GM21447 (cell line): Measurements from ENCODE around the gene ZNF524.
"Not testable (repeated sequence)": the region's sequence is repeated elsewhere in the genome, so short reads cannot be mapped to it uniquely, and the experiment has no call there.

Source experiments
- ATAC-seq: cut with Tn5 transposase; IDR thresholded peaks from one replicate; pipeline ENCODE4 v1.9.1; 2021; ENCODE audit not compliant: unreplicated experiment

ZNF524 gene

DNA sequence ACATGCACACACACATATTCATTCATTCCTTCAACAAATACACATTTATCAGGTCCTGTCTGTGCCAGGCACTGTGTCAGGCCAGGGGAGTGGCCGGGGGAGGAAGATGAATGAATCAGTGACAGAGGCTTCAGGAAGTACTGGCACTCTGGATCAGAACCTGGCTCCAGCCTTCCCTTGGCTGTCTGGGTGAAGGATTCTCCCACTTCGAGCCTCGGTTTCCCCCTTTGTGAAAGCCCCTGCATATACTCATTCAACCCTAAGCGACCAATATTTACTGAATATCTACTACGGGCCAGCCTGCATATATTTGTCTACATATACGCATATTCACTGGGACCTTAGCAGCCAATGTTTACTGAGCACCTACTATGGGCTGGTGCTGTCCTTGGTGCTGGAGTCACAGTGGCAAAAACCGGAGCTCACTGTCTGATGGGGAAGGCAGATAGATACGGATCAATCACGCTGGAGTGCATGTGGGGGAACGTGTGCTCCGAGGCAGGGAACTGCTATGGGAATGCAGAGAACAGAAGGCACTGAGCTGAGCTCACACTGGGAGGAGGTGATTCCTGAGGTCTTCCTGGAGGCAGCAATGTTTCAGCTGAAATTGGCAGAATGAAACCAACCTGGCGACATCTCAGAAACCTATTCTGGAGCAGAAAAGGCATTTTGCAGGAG is 18.8 kb upstream of the ZNF524 start:
- no peak for ATAC-seq

- no peak for ATAC-seq
Measured at GRCh38 chr19:55581823-55582223, 18.3 kb upstream of the ZNF524 start.

DNA sequence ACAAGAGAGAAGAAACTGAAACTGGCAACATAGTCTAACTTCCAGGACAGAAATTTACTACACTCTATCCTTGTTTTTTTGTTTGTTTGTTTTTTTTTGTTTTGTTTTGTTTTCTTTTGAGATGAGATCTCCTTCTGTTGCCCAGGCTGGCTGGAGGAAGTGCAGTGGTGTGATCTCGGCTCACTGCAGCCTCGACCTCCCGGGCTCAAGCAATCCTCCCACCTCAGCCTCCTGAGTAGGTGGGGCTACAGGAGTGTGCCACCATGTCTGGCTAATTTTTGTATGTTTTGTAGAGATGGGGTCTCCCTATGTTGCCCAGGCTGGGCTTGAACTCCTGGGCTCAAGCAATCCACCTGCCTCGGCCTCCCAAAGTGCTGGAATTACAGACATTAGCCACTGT is 17.8 kb upstream of the ZNF524 start:
- ATAC-seq: not testable (repeated sequence)

DNA sequence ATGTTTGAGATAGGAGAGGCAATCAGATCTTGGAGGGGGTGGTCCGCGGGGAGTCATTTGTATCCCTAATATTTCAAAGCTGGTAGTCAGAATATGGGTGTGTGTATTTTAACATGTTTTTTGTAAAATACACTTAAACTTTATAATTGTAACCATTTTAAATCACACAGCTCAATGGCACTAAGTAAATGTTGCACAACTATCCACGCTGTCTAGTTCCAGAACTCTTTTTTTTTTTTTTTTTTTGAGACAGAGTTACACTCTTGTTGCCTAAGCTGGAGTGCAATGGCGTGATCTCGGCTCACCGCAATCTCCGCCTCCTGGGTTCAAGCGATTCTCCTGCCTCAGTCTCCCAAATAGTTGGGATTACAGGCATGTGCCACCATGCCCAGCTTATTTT is 16.2 kb upstream of the ZNF524 start:
- ATAC-seq: not testable (repeated sequence)

GRCh38 chr19:55584871-55585270 is 15.2 kb upstream of the ZNF524 start:
- no peak for ATAC-seq

- no peak for ATAC-seq
Measured at GRCh38 chr19:55585658-55586339, 14.3 kb upstream of the ZNF524 start.

DNA sequence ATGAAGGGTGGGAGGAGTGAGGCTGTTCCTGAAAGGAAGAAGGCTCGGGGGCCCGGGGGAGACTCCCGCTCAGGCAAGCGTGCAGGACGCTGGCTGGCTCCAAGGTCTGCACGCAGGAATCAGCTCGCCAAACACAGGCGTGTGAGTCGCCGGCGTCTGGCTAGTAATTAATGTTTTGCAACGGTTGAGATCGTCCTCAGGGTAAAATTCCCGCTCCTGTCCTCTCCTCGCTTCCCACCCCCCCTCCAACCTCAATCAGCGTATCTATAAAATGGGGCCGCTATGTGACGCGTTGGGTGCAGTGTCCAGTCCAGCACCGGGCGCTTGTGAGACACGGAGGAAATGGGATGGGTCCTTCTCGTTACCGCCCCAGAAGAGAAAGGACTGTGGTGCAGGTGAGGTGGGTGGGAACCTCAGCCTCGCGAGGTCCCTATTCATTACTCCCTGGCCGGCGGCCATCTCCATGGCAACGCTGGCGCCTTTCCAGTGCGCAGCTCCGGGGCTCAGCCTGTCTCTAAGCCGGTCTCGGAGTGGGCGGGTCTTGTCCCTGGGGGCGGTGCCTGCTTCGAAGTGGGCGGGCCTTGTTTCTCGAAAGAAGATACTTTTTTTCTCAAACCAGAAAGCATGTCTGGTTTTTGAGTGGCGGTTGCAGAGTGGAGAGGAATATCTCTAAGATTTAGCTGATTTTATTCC is 13.0 kb upstream of the ZNF524 start:
- ATAC-seq: peak; percentile 78

DNA sequence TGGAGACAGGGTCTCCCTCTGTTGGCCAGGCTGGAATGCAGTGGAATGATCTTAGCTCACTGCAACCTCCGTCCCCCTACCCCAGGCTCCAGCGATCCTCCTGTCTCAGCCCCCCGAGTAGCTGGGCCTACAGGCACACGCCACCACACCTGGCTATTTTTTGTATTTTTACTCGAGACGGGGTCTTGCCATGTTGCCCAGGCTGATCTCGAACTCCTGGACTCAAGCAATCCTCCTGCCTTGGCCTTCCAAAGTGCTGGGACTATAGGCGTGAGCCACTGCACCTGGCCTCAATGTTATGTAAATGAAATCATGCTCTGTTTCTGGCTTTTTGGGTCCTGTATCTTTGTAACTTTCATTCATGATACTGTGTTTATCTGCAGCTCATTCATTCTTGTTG is 11.3 kb upstream of the ZNF524 start:
- ATAC-seq: no peak

DNA sequence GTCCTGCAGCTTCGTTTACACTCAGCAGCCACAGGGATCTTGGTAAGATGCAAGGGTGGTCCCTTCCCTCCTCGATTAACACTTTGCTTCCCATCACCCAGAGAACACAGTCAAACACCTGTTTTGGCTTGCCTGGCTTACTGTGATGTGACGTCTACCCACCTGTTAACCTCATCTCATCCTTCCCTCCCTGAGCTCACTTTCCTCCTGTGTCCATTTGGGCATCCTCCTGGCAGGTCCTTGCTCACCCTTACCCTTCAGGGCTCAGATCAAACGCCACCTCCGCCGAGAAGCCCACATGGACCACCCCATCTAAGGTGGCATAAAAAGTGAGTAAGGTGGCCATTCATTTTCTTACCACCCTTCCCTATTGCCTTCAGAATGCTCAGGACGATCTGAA is 10.0 kb upstream of the ZNF524 start:
- no peak for ATAC-seq

DNA sequence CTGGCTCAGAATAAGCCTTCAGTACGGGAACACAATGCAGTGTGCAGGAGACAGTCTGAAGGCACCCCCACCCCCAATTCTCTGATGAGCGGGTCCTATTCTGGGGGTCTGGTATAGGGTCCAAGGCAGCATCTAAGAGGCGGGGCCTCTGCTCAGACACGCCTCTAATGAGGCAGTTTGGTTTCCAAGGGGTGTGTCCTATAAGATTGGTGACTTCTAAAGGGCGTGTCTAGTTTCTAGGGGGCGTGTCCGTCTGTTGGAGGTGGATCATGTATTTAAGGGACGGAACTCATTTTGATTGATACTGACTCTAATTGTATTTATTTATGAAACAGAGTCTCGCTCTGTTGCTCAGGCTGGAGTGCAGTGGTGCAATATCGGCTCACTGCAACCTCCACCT is 9.5 kb upstream of the ZNF524 start:
- no peak for ATAC-seq

GRCh38 chr19:55591555-55591954 is 8.5 kb upstream of the ZNF524 start:
- no peak for ATAC-seq

GRCh38 chr19:55592391-55593090 is 7.5 kb upstream of the ZNF524 start:
- ATAC-seq: no peak

GRCh38 chr19:55593096-55593772 is 6.9 kb upstream of the ZNF524 start:
- no peak for ATAC-seq

DNA sequence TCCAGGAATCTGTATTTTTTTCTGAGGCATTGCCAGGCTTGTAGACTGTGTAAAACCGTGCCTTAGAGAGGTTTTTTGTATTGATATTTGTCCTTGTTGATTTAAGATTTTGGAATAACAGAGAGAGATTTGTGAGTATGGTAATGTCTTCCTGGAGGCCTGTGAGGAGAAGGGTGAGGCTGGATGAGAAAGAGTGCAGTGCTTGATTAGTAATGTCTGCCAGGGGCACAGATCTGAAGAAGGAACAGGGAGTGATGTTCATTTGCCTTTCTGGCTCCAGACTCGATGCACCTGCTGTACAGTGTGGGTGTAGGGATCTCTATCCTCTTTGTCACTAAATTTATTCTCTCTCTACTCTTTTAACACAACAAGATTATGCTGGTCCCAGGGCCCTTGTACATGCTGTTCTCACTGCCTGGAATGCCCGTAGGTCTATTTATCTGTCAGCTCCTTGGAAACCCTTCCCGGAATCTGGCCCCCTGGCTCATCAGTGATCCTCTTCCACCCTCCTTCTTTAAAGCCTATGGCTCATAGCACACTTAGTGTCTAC is 5.0 kb upstream of the ZNF524 start:
- no peak for ATAC-seq

- ATAC-seq: no peak
Measured at GRCh38 chr19:55596304-55596703, 3.8 kb upstream of the ZNF524 start.

GRCh38 chr19:55597501-55597921 is 2.6 kb upstream of the ZNF524 start:
- no peak for ATAC-seq

DNA sequence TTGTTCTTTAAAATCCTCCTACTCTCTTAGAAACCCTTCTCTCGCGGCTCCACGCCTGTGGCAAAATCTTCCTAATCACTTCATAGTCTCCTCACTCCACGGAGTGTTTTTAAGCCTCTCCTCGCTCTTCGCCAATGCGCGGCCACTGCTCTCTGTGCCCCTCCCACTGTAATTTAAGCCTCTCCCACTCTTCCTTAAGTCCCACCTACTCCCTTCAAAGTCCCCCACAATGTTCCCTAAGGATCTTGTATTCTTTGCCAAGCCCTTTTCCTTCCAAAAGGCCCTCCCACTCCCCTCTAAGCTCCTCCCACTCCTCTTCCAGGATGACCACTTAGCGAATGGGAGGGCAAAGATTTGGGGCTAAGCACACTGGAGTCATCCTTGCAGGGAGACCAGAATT is 2.1 kb upstream of the ZNF524 start:
- ATAC-seq: no peak

GRCh38 chr19:55598719-55599467 is 1.2 kb upstream of the ZNF524 start:
- ATAC-seq: peak; percentile 52

GRCh38 chr19:55599468-55599841 is 633 bp upstream of the ZNF524 start, which contains the start of gene FIZ1:
Gene FIZ1, minus strand, starts transcription at chr19:55599517. Its CDS starts 1,652 bp downstream, at chr19:55597865.
- peak; percentile 45 for ATAC-seq

- ATAC-seq: no peak
Measured at GRCh38 chr19:55600662-55601028, 557 bp downstream of the ZNF524 start.
